ENCODE results near the gene OPCML.

Gene OPCML

GRCh38 chr11:132448334-132448995, 1083.8 kb downstream of the OPCML start:
- Histone ChIP-seq H2AFZ (ENCODE audit: low read depth, low read length, severe bottlenecking) (no peak overlapping the region), H3K4me3 (ENCODE audit: insufficient read depth, low read length, poor library complexity, severe bottlenecking) (no peak overlapping the region)
- TF ChIP-seq EZH2phosphoT487 (conservative IDR thresholded peaks at IDR 0.05; ENCODE audit: low read length) (no peak), CTCF (IDR thresholded peaks at IDR 0.05; ENCODE audit: insufficient read depth, low read length, poor library complexity, severe bottlenecking) (no peak)

GRCh38 chr11:132447761-132448160, 1084.5 kb downstream of the OPCML start:
- Histone ChIP-seq H3K9me3 (ENCODE audit: insufficient read depth, low read length) (no peaks in the 10 kb centered on the region), H3K36me3 (ENCODE audit: low read length) (no peaks in the 10 kb centered on the region), H3K79me2 (ENCODE audit: insufficient read depth, low read length) (no peaks in the 10 kb centered on the region), H3K9me2 (replicated peaks; ENCODE audit: insufficient read depth, low read length) (no peaks in the 10 kb centered on the region), H4K20me1 (ENCODE audit: low read depth, low read length) (no peaks in the 10 kb centered on the region), H2AFZ (ENCODE audit: low read depth, low read length, severe bottlenecking) (no peak overlapping the region), H3K9ac (ENCODE audit: low read length) (no peak overlapping the region), H3K27me3 (ENCODE audit: low read length) (no peaks in the 10 kb centered on the region), H3K4me2 (ENCODE audit: low read depth, low read length, poor library complexity, severe bottlenecking) (no peak overlapping the region), H3F3A (ENCODE audit: insufficient read depth) (no peaks in the 10 kb centered on the region), H3K4me3 (ENCODE audit: insufficient read depth, low read length, poor library complexity, severe bottlenecking) (no peak overlapping the region), H3K27ac (ENCODE audit: low read depth, low read length) (no peak overlapping the region)
- TF ChIP-seq CTCF (IDR thresholded peaks at IDR 0.05; ENCODE audit: insufficient read depth, low read length, poor library complexity, severe bottlenecking) (no peak), EZH2phosphoT487 (conservative IDR thresholded peaks at IDR 0.05; ENCODE audit: low read length) (no peak)

More at GRCh38 chr11:132448334-132448995, 1083.8 kb downstream of the OPCML start:
- Histone ChIP-seq H3K9me3 (ENCODE audit: insufficient read depth, low read length) (no peaks in the 10 kb centered on the region), H3K27ac (ENCODE audit: low read depth, low read length) (no peak overlapping the region), H4K20me1 (ENCODE audit: low read depth, low read length) (no peaks in the 10 kb centered on the region), H3K36me3 (ENCODE audit: low read length) (no peaks in the 10 kb centered on the region), H3K27me3 (ENCODE audit: low read length) (no peaks in the 10 kb centered on the region), H3F3A (ENCODE audit: insufficient read depth) (no peaks in the 10 kb centered on the region), H3K9ac (ENCODE audit: low read length) (no peak overlapping the region), H3K4me2 (ENCODE audit: low read depth, low read length, poor library complexity, severe bottlenecking) (no peak overlapping the region), H3K9me2 (replicated peaks; ENCODE audit: insufficient read depth, low read length) (no peaks in the 10 kb centered on the region), H3K79me2 (ENCODE audit: insufficient read depth, low read length) (no peaks in the 10 kb centered on the region)

GRCh38 chr11:132445859-132446291, 1086.4 kb downstream of the OPCML start:
- Histone ChIP-seq H4K20me1 (ENCODE audit: low read depth, low read length) (no peaks in the 10 kb centered on the region), H3K79me2 (ENCODE audit: insufficient read depth, low read length) (no peaks in the 10 kb centered on the region), H3K9me2 (replicated peaks; ENCODE audit: insufficient read depth, low read length) (no peaks in the 10 kb centered on the region), H3K4me2 (ENCODE audit: low read depth, low read length, poor library complexity, severe bottlenecking) (no peak overlapping the region), H3K9ac (ENCODE audit: low read length) (no peak overlapping the region), H3K27ac (ENCODE audit: low read depth, low read length) (no peak overlapping the region), H3K4me3 (ENCODE audit: insufficient read depth, low read length, poor library complexity, severe bottlenecking) (no peak overlapping the region), H3F3A (ENCODE audit: insufficient read depth) (no peaks in the 10 kb centered on the region), H3K27me3 (ENCODE audit: low read length) (no peaks in the 10 kb centered on the region), H3K9me3 (ENCODE audit: insufficient read depth, low read length) (no peaks in the 10 kb centered on the region), H2AFZ (ENCODE audit: low read depth, low read length, severe bottlenecking) (no peak overlapping the region), H3K36me3 (ENCODE audit: low read length) (no peaks in the 10 kb centered on the region)
- TF ChIP-seq CTCF (IDR thresholded peaks at IDR 0.05; ENCODE audit: insufficient read depth, low read length, poor library complexity, severe bottlenecking): no peak
- TF ChIP-seq EZH2phosphoT487 (conservative IDR thresholded peaks at IDR 0.05; ENCODE audit: low read length): no peak
